ENCODE measurements around the gene MEGF6.

MEGF6 gene

GRCh38 chr1:3441410-3441847 is 169.9 kb downstream of the MEGF6 start:
- TF ChIP-seq ZNF274 (IDR thresholded peaks at IDR 0.05; ENCODE audit: low read depth, low read length) = no peak
- H3K4me3 ChIP-seq (ENCODE audit: low read length) = no peak overlapping the region

- no peak for TF ChIP-seq ZNF274 (IDR thresholded peaks at IDR 0.05; ENCODE audit: low read depth, low read length)
- no peak overlapping the region for H3K4me3 ChIP-seq (ENCODE audit: low read length)
Measured at GRCh38 chr1:3440711-3441409, 170.4 kb downstream of the MEGF6 start.

- no peak for TF ChIP-seq ZNF274 (IDR thresholded peaks at IDR 0.05; ENCODE audit: low read depth, low read length)
- no peak overlapping the region for H3K4me3 ChIP-seq (ENCODE audit: low read length)
Measured at GRCh38 chr1:3440300-3440681, 171.0 kb downstream of the MEGF6 start.

All from GM08714 (cell line).